ENCODE measurements around the gene COA3.

COA3 gene

DNA sequence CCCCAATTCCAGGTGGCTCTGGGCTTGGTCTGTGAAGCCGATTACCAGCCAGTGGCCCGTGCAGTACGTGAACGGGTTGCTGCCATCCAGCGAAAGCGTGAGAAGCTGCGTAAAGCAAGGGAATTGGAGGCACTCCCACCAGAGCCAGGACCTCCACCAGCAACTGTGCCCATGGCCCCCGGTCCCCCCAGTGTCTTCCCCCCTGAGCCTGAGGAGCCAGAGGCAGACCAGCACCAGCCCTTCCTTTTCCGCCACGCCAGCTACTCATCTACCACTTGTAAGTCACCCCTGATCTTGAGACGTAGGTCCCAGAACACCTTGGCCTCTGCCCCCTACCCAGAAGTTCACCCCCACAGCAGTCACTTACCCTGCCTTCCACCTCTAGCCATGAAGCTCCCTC is 11.2 kb downstream of the COA3 start:
- no peak for FAIRE-seq
- DNase-seq (ENCODE audit: insufficient read length, low spot score) = no peak
- TF ChIP-seq, protein P1, sequence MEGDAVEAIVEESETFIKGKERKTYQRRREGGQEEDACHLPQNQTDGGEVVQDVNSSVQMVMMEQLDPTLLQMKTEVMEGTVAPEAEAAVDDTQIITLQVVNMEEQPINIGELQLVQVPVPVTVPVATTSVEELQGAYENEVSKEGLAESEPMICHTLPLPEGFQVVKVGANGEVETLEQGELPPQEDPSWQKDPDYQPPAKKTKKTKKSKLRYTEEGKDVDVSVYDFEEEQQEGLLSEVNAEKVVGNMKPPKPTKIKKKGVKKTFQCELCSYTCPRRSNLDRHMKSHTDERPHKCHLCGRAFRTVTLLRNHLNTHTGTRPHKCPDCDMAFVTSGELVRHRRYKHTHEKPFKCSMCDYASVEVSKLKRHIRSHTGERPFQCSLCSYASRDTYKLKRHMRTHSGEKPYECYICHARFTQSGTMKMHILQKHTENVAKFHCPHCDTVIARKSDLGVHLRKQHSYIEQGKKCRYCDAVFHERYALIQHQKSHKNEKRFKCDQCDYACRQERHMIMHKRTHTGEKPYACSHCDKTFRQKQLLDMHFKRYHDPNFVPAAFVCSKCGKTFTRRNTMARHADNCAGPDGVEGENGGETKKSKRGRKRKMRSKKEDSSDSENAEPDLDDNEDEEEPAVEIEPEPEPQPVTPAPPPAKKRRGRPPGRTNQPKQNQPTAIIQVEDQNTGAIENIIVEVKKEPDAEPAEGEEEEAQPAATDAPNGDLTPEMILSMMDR (IDR thresholded peaks at IDR 0.05; ENCODE audit: insufficient read depth, missing control alignments) = no peak

DNA sequence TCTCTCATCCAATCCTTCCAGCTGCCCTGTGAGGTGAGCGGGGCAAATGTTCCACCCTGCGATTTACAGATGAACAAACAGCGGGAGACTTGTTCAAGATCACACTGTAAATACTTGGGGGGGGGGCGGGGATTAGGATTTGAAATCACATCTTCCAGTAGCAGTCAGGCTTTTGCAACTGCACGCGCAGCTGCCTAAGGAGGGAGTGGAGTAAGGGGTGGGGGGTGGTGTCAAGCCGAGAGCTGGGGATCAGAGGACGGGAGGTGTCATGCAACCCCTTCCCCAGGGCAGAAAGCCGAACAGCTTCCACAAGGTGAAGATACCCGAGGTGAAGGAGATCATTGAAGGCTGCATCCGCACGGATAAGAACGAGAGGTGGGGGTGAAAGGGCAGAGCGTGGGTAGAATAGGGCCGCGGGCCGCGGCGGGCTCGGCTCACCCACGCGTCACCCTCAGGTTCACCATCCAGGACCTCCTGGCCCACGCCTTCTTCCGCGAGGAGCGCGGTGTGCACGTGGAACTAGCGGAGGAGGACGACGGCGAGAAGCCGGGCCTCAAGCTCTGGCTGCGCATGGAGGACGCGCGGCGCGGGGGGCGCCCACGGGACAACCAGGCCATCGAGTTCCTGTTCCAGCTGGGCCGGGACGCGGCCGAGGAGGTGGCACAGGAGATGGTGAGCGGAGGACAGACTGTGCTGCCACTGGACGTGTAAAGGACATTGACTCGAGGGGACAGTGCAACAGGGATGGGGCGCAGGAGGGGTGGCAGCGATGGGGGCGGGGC is 13.5 kb downstream of the COA3 start:
- DNase-seq (ENCODE audit: insufficient read length, low spot score) (no peak), FAIRE-seq (no peak)
- TF ChIP-seq, protein P1 (IDR thresholded peaks at IDR 0.05; ENCODE audit: insufficient read depth, missing control alignments) = no peak

DNA sequence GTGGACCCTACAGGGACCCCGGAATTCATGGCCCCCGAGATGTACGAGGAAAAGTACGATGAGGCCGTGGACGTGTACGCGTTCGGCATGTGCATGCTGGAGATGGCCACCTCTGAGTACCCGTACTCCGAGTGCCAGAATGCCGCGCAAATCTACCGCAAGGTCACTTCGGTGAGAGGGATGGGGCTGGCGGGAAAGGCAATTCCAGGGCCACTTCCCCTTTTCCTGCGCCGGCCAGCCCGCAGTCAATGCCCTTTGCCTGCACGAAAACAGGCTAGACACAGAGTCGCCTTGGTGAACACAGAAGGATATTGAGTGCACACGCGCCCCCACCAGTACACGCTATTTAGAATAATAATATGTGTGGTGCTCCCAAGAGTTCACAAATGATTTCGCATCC is 14.1 kb downstream of the COA3 start:
- TF ChIP-seq, protein P1 (IDR thresholded peaks at IDR 0.05; ENCODE audit: insufficient read depth, missing control alignments) = no peak
- DNase-seq (ENCODE audit: insufficient read length, low spot score) (no peak), FAIRE-seq (no peak)

DNA sequence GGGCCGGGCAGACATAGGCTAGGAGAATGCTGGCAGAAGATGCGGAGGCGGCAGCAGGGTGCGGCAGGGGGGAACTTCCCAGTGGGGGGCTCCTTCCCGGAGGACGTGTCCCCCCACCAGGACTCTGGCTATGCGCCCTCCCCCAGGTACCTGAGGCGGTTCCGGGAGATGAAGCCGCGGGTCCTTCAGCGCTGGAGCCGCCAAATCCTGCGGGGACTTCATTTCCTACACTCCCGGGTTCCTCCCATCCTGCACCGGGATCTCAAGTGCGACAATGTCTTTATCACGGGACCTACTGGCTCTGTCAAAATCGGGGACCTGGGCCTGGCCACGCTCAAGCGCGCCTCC is 14.7 kb downstream of the COA3 start:
- TF ChIP-seq, protein P1 (IDR thresholded peaks at IDR 0.05; ENCODE audit: insufficient read depth, missing control alignments) = no peak
- DNase-seq (ENCODE audit: insufficient read length, low spot score) (no peak), FAIRE-seq (no peak)

DNA sequence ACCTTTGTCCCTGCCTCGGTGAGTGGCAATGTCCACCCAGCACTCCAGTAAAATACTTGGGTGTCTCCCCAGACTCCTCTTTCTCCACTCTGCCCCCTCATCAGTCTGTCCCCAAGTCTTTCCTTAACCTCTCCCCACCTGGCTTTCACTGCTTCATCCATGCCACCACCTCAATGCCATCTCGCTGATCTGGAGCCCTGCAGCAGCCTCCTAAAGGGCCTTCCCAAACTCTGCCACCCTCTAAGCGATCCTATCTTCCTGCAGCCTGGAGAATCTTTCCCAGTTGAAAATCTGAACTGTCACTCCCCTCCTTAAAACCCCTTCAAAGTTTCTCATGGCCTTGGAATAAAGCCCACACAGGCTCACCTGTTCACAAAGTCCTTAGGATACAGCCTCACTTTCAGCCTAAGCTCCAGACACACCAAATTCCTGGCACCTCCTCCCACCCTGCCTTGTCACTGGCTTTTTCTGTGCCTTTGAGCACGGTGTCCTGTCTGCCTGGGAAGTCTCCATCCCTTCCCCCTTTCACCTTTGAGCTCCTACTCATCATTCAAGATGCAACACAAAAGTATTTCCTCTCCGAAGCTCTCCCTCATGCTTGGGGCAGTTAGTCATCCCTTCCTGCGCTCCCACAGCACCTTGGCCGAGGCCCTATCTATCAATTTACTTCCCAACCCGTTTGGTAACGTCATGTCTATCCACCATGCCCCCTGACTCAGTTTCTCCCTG is 15.3 kb downstream of the COA3 start:
- TF ChIP-seq, protein P1 (IDR thresholded peaks at IDR 0.05; ENCODE audit: insufficient read depth, missing control alignments) = no peak
- DNase-seq (ENCODE audit: insufficient read length, low spot score) = no peak
- no peak for FAIRE-seq

DNA sequence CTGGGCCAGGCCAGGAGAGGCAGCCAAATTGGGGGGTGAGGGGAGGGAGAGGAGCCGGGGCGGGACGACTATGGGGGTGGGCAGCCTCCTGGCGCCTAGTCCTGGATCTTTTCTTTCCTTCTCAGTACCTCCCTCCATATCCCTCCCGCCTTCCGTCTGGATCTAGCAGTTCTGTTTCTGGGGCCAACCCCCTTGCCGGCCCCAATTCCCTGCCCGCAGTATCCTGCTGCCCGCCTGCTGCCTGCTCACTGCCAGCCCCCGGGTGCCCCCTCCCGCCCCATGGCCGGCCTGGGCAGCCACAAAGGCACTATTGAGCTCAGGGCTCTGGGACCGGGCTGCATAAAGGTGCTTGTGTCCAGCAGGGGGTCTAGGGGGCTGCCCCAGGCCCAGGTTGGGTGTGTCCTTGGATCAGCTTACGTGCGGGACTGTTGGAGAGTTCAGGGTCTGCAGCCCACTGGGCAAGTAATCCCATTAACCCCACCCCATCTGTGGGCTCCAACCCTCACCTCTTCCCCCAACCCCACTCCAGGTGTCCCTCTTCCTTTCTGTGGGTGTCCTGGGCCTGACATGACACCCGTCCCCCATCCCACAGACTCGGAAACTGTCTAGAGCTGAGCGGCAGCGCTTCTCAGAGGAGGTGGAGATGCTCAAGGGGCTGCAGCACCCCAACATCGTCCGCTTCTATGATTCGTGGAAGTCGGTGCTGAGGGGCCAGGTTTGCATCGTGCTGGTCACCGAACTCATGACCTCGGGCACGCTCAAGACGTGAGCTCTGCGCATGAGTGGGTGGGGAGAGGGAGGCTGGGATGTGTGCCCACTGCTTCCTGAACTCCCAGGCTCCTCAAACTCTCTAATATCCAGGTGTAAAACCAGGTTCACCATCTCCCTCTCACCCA is 16.1 kb downstream of the COA3 start:
- FAIRE-seq = no peak
- TF ChIP-seq, protein P1 (IDR thresholded peaks at IDR 0.05; ENCODE audit: insufficient read depth, missing control alignments) = no peak
- DNase-seq (ENCODE audit: insufficient read length, low spot score) = no peak
